Cortex of kidney (tissue), 1 donor: Measurements from ENCODE around the gene WWOX.

Experiments used
- DNase-seq: peaks from one replicate; lab custom pipeline; 2025; lab: John Stamatoyannopoulos, UW

Gene WWOX

GRCh38 chr16:78105517-78105916 is 6.1 kb downstream of the WWOX start:
- no peak for DNase-seq

- DNase-seq, result no peak
Measured at GRCh38 chr16:78106686-78107085, 7.2 kb downstream of the WWOX start.

- DNase-seq, result no peak
Measured at GRCh38 chr16:78108451-78108850, 9.0 kb downstream of the WWOX start.

GRCh38 chr16:78113258-78113657 is 13.8 kb downstream of the WWOX start:
- DNase-seq, result no peak

GRCh38 chr16:78115659-78116058 is 16.2 kb downstream of the WWOX start:
- no peak for DNase-seq

GRCh38 chr16:78116946-78117345 is 17.5 kb downstream of the WWOX start:
- DNase-seq, result no peak

- DNase-seq, result no peak
Measured at GRCh38 chr16:78117391-78117790, 17.9 kb downstream of the WWOX start.

GRCh38 chr16:78118469-78119025 is 19.1 kb downstream of the WWOX start:
- DNase-seq, result no peak

- DNase-seq, result no peak
Measured at GRCh38 chr16:78122774-78123315, 23.4 kb downstream of the WWOX start.

- DNase-seq, result no peak
Measured at GRCh38 chr16:78125112-78125844, 25.8 kb downstream of the WWOX start.

GRCh38 chr16:78126662-78127061 is 27.2 kb downstream of the WWOX start:
- DNase-seq, result no peak

GRCh38 chr16:78127130-78127529 is 27.7 kb downstream of the WWOX start:
- DNase-seq, result no peak

GRCh38 chr16:78128913-78129312 is 29.5 kb downstream of the WWOX start:
- no peak for DNase-seq

GRCh38 chr16:78129349-78129748 is 29.9 kb downstream of the WWOX start:
- no peak for DNase-seq

GRCh38 chr16:78130083-78130608 is 30.7 kb downstream of the WWOX start:
- no peak for DNase-seq

GRCh38 chr16:78130950-78131349 is 31.5 kb downstream of the WWOX start:
- no peak for DNase-seq

- DNase-seq, result no peak
Measured at GRCh38 chr16:78133919-78134318, 34.5 kb downstream of the WWOX start.

GRCh38 chr16:78134944-78135619 is 35.6 kb downstream of the WWOX start:
- no peak for DNase-seq

GRCh38 chr16:78137179-78137578 is 37.7 kb downstream of the WWOX start:
- no peak for DNase-seq

- DNase-seq, result no peak
Measured at GRCh38 chr16:78137782-78138616, 38.5 kb downstream of the WWOX start.

- DNase-seq, result no peak
Measured at GRCh38 chr16:78140818-78141466, 41.5 kb downstream of the WWOX start.
